Peyer's patch (tissue), 4 donors: ENCODE measurements around the gene GOLGA8N. TPM values are rescaled to one million over a fixed set of nuclear protein-coding genes. Genes with fewer than 3 reads are reported as not detected.
A peak's percentile ranks its signal among the peaks of the same experiment; 100 is the strongest.

Source experiments
- DNase-seq, 3 donors: peaks; one replicate each; pipeline ENCODE4 v3.0.0-alpha.2; 2017 to 2019
- H3K27ac ChIP-seq, 4 donors: fragments of 200-600 bp; sonication (generic); one replicate each; pipeline ENCODE4 v1.5.1; 2016 to 2019
- H3K27me3 ChIP-seq, 2 donors: fragments of 200-600 bp; sonication (generic); one replicate each; pipeline ENCODE4 v1.5.1; 2019
- H3K36me3 ChIP-seq, 3 donors: fragments of 200-600 bp; sonication (generic); one replicate each; pipeline ENCODE4 v1.5.1; 2016 to 2019
- H3K4me1 ChIP-seq, 4 donors: fragments of 200-600 bp; sonication (generic); one replicate each; pipeline ENCODE4 v1.5.1; 2016 to 2019
- H3K4me3 ChIP-seq, 4 donors: fragments of 200-600 bp; sonication (generic); 1 replicate in 3 of 4; 2 replicates in 1 of 4; pipeline ENCODE4 v1.5.1; 2016 to 2019; ENCODE audit warnings: mild to moderate bottlenecking in 1 of 4
- H3K9me3 ChIP-seq, 4 donors: fragments of 200-600 bp; sonication (generic); one replicate each; pipeline ENCODE4 v1.5.1; 2016 to 2019; ENCODE audit warnings: mild to moderate bottlenecking in 1 of 4
- CTCF ChIP-seq, 6 experiments: fragments of 450-650 bp in 4 of 6; fragments of 200-600 bp in 2 of 6; sonication (generic) in 1 of 6; IDR thresholded peaks; one replicate each; pipeline ENCODE4 v1.5.1; 2017 to 2019; ENCODE audit warnings: antibody characterized with exemption in 6 of 6, mild to moderate bottlenecking in 3 of 6, moderate library complexity in 1 of 6
- POLR2A ChIP-seq, 2 donors: fragments of 450-650 bp; IDR thresholded peaks; one replicate each; pipeline ENCODE4 v1.5.1; 2017; ENCODE audit warnings: antibody characterized with exemption in 2 of 2, mild to moderate bottlenecking in 2 of 2, moderate library complexity in 2 of 2
- total RNA-seq, 4 donors: library from RNA; depleted of rRNA; stranded (reverse); fragments of >200 nt; gene quantifications; one replicate each; pipeline ENCODE4 v1.1.0, GENCODE V29; 2016

Gene GOLGA8N
- total RNA-seq, 4 donors from 2014 or later = 9.8 to 61.9 (median 16.6) TPM

GRCh38 chr15:32636410-32636809 is 43.2 kb downstream of the GOLGA8N start:
- Histone ChIP-seq H3K36me3 (peaks cover 0 to 3% (median 0%) of the 10 kb centered on the region in 3 donors), H3K27ac (no peak overlapping the region), H3K4me1 (no peaks in the 10 kb centered on the region), H3K27me3 (no peaks in the 10 kb centered on the region), H3K4me3 (no peak overlapping the region), H3K9me3 (no peaks in the 10 kb centered on the region)
- no peak for DNase-seq
- TF ChIP-seq CTCF (IDR thresholded peaks at IDR 0.05) = no peak
- no peak for TF ChIP-seq POLR2A (IDR thresholded peaks at IDR 0.05)

DNA sequence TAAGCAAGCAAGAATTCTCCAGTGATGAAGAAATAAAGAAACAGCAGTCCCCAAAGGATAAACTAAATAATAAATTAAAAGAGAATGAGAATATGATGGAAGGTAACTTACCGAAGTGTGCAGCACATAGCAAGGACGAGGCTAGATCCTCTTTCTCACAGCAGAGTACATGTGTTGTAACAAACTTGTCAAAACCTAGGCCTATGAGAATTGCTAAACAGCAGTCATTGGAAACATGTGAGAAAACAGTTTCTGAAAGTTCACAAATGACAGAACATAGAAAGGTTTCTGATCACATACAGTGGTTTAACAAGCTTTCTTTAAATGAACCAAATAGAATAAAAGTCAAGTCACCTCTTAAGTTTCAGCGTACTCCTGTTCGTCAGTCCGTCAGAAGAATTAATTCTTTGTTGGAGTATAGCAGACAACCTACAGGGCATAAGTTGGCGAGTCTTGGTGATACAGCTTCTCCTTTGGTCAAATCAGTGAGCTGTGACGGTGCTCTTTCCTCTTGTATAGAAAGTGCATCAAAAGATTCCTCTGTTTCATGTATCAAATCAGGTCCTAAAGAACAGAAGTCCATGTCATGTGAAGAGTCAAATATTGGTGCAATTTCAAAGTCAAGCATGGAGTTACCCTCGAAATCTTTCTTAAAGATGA is 43.8 kb downstream of the GOLGA8N start:
- no peak for DNase-seq
- Histone ChIP-seq H3K27me3 (no peaks in the 10 kb centered on the region), H3K27ac (no peak overlapping the region), H3K4me1 (no peaks in the 10 kb centered on the region), H3K4me3 (no peak overlapping the region), H3K9me3 (no peaks in the 10 kb centered on the region), H3K36me3 (peaks cover 0 to 3% (median 0%) of the 10 kb centered on the region in 3 donors)
- TF ChIP-seq CTCF (IDR thresholded peaks at IDR 0.05) = no peak

DNA sequence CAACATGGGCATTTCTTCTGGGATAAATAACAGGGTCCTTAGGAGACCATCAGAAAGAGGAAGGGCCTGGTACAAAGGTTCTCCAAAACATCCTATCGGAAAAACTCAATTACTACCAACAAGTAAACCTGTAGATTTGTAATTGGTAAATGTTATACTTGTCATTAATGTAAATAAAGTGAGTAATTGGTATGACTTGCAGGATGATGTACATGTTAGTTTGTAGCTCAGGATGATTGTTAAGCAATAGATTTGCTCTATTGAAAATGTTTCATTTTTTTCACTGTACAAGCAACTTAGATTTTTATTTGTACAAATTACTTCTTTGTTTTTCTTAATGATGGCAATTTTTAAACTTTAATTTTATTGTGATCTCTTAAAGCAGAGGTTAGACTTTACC is 44.4 kb downstream of the GOLGA8N start:
- H3K27ac ChIP-seq = no peak overlapping the region
- no peaks in the 10 kb centered on the region for H3K27me3 ChIP-seq
- no peak overlapping the region for H3K4me3 ChIP-seq
- DNase-seq = no peak
- H3K36me3 ChIP-seq = peaks cover 0 to 3% (median 0%) of the 10 kb centered on the region in 3 donors
- no peaks in the 10 kb centered on the region for H3K4me1 ChIP-seq
- no peaks in the 10 kb centered on the region for H3K9me3 ChIP-seq
- no peak for TF ChIP-seq POLR2A (IDR thresholded peaks at IDR 0.05)
- TF ChIP-seq CTCF (IDR thresholded peaks at IDR 0.05) = no peak

DNA sequence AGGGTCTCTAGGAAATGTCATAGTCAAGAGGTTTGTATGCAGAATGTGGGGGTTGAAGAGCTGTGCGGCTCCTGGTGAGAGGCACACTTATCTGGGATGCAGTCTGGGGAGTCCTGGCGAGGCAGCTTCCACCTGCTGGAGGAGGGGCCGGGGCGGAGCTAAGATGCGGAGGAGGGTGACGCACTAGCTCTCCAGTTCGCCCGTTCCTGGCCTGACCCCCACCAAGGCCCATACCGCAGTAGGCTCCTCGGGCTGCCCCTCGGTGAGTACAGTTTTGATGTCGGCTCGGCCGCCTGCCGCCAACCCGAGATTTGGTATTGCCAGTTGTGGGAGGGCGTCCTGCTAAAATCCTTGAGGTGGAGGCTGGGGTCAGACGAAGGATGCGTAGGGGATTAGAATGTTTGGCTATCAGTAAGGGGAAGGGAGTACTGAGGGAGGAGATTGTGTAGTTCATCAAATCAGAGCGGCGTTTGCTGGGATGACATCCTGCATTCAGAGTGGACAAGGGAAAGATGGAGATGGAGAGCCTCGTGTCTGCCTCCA is 48.3 kb downstream of the GOLGA8N start, which contains the start of gene SCG5:
Gene SCG5 (plus strand): TSS at position 194 of the 543 bp plus-strand sequence. CDS start 1,883 bp downstream, outside the sequence.
- no peaks in the 10 kb centered on the region for H3K27me3 ChIP-seq
- DNase-seq = peak in 2 of 3 donors; percentile 55
- no peaks in the 10 kb centered on the region for H3K9me3 ChIP-seq
- peak within 1 kb of the TSS in 2 of 4 donors; percentile 31 to 43 for H3K4me3 ChIP-seq
- H3K36me3 ChIP-seq = no peaks in the 10 kb centered on the region
- no peaks in the 10 kb centered on the region for H3K4me1 ChIP-seq
- H3K27ac ChIP-seq = no peak within 1 kb of the TSS
- TF ChIP-seq POLR2A (IDR thresholded peaks at IDR 0.05) = no peak
- TF ChIP-seq CTCF (IDR thresholded peaks at IDR 0.05) = no peak

- Histone ChIP-seq H3K4me1 (no peaks in the 10 kb centered on the region), H3K4me3 (no peak overlapping the region), H3K27ac (no peak overlapping the region), H3K9me3 (no peaks in the 10 kb centered on the region), H3K36me3 (no peaks in the 10 kb centered on the region), H3K27me3 (no peaks in the 10 kb centered on the region)
- no peak for TF ChIP-seq CTCF (IDR thresholded peaks at IDR 0.05)
- no peak for TF ChIP-seq POLR2A (IDR thresholded peaks at IDR 0.05)
- DNase-seq = no peak
Measured at GRCh38 chr15:32642667-32643435, 49.6 kb downstream of the GOLGA8N start.
